ENCODE results near the gene FTO. TPM values are rescaled to one million over a fixed set of nuclear protein-coding genes. Genes with fewer than 3 reads are reported as not detected.

FTO gene
- total RNA-seq, 1 donor from 2014 or later, result 69.5 TPM

DNA sequence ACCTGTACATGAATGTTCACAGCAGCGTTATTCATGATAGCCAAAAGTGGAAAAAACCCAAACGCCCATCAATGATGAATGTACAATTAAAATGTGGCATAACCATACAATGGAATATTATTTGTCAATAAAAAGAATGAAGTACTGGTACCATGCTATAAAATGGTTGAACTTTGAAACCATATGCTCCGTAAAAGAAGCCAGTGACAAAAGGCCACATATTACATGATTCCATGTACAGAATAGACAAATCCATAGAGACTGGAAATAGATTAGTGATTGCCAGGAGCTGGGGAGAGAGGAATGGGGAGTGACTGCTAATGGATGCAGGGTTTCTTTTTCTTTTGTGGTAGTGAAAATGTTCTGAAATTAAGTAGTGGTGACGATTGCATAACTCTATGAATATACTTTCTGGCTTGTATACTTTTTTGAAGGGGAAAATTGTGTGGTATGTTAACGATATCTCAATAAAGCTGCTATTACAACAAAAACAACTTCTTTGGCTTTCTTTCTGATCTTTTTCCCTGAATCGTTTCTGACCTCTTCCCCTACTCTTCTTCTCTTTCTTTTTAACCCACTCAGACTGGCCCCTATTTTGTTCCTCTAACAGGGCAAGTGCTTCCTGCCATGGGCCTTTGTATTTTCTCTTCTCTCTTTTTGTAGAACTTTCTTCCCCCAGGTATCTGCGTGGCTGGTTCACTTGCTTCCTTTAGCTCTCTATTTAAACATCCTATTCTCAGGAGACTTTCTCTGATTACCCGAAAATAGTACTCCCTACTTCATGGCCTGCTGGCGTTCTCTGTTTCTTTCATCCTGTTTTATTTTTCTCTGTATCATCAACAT lies 67.9 kb downstream of the FTO start:
- ATAC-seq (no peak), DNase-seq (ENCODE audit: missing footprints) (no peak)
- intact Hi-C loops (cut with DNase I), result loop anchor here (5.0 to 10.0 kb wide), 4 partner anchors 515 to 1603 kb away; partner anchors contain the start of gene IRX3

DNA sequence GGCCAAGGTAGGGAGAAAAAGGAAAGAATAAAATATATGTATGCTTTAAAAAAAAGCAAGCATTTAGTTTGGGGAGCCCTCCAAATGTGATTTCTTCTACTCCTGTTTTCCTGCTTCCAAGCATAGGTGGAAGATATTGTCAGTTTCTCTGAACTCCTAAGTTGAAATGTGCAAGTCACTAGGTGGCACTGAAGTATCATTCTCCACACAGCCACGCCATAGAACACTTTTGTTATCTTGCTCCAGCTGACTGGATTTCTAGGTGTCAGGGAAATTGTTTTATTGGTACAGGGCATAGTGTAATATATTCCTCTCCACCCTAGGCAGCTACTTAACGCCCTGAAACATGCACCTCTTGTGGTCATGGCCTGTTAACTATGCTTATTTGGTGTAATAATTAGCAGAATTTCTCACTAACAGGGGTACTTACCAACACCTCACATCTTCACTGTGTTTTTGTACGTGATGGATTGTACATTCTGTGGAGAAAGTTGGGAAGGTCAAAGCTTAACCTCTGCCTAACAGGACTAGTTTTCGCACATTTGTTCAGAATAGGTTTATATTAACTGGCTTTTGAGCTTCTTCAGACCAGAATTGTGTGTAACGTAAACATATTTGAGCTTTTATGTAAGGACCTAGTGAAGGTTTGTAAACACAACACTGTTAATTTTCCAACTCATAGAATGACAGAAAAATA lies 69.3 kb downstream of the FTO start:
- intact Hi-C loops (cut with DNase I), result loop anchor here (5.0 to 10.0 kb wide), 4 partner anchors 514 to 1602 kb away; partner anchors contain the start of gene IRX3
- ATAC-seq (peak; percentile 76), DNase-seq (ENCODE audit: missing footprints) (no peak)

GRCh38 chr16:53773881-53774280 lies 69.9 kb downstream of the FTO start:
- intact Hi-C loops (cut with DNase I), result loop anchor here (5.0 to 10.0 kb wide), 4 partner anchors 513 to 1601 kb away; partner anchors contain the start of gene IRX3
- ATAC-seq (no peak), DNase-seq (ENCODE audit: missing footprints) (no peak)

GRCh38 chr16:53775106-53775820 lies 71.3 kb downstream of the FTO start:
- intact Hi-C loops (cut with DNase I), result loop anchor here (10.0 kb wide), 2 partner anchors 1040 to 1600 kb away; no protein-coding TSS in a partner anchor
- no peak for DNase-seq (ENCODE audit: missing footprints)
- no peak for ATAC-seq

GRCh38 chr16:53775821-53776431 lies 72.0 kb downstream of the FTO start:
- intact Hi-C loops (cut with DNase I), result loop anchor here (10.0 kb wide), 2 partner anchors 1039 to 1599 kb away; no protein-coding TSS in a partner anchor
- ATAC-seq (peak; percentile 70), DNase-seq (ENCODE audit: missing footprints) (no peak)

GRCh38 chr16:53779186-53779585 lies 75.2 kb downstream of the FTO start:
- intact Hi-C loops (cut with DNase I), result loop anchor here (10.0 kb wide), 2 partner anchors 1036 to 1596 kb away; no protein-coding TSS in a partner anchor
- ATAC-seq, result no peak
- DNase-seq (ENCODE audit: missing footprints), result no peak

DNA sequence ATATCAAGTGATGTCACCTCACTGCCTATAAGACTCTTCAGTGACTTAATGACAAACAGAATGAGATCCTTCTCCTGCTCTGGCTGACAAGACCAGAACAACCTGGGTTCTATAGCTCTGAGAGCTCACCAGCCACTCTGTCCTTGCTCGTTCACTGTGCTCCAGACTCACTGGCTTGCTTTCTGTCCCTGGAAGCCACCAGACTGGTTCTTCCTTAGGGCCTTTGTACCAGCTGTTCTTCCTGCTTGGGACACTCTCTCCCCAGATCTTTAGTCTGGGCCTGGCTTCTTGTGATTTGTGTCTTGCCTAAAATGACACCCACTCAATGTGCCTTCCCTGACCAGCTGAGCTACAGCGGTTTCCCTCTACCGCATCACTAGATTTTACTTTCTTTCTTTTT lies 76.1 kb downstream of the FTO start:
- ATAC-seq (no peak), DNase-seq (ENCODE audit: missing footprints) (no peak)
- intact Hi-C loops (cut with DNase I), result no loop called here

DNA sequence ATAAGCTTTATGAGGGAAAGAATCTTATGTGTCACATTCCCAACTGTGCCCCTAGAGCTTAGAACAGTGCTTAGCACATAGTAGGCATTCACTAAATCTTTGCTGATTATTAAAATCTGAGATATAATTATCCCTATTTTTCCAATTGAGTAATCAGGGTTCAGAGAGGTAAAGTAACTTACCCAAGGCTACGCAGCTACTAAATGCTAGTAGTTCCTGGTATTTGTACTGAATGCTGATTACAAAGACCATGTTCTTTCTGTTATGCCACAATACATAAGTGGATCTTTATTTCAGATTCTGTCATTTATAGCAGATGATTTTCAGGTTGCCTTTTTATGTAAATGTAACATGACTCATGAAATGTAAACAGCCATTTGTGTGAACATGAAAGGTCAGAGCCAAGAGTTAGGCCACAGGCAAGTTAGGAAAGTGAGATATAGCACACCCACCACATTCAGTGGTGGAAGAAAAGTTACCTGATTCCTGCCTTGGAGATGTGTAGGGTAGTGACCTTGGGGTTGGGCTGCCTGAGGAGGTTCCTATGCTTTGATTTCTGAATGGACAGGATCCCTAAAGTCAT lies 77.2 kb downstream of the FTO start:
- no peak for ATAC-seq
- DNase-seq (ENCODE audit: missing footprints), result no peak
- intact Hi-C loops (cut with DNase I), result no loop called here

- DNase-seq (ENCODE audit: missing footprints), result no peak
- intact Hi-C loops (cut with DNase I), result no loop called here
- ATAC-seq, result no peak
Observed at GRCh38 chr16:53782148-53782547, 78.2 kb downstream of the FTO start.

DNA sequence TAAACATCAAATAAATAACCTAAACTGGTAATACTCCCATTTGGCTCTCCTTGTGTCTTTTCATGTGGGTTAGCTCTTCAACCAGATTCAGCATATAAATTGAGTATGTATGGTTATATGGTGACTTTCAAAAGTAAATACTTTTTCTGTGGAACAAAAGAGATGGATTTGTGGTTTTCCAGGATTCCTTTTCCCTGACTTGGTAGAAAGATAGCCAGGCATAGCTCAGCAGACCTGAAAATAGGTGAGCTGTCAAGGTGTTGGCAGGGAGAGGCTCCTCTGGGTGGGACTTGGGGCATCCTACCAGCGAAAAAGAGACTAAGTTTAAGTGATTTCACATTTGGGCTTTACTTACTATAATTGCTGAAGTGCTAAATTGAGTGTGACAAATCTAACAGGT lies 80.3 kb downstream of the FTO start:
- intact Hi-C loops (cut with DNase I), result no loop called here
- ATAC-seq (no peak), DNase-seq (ENCODE audit: missing footprints) (no peak)

GRCh38 chr16:53785044-53785443 lies 81.1 kb downstream of the FTO start:
- no peak for ATAC-seq
- no peak for DNase-seq (ENCODE audit: missing footprints)
- intact Hi-C loops (cut with DNase I), result no loop called here

- DNase-seq (ENCODE audit: missing footprints), result no peak
- intact Hi-C loops (cut with DNase I), result no loop called here
- no peak for ATAC-seq
Observed at GRCh38 chr16:53785916-53786315, 82.0 kb downstream of the FTO start.

DNA sequence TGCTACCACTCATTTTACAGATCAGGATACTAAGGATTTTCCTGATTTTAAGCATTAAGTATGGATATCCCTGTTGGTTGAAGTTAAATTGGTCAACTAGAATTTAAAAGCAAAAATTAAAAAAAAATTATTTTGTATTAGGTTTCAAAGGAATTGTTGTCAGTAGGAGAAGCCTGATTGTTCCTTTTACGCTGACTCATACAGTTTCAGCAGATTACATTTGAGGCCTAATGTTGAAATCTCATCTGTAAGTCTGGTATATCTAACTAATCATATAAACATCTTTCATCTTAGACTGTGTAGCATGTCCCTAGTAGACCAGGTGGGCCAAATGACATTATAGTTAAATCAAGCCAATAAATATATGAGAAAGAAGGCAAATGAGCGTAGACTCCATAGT lies 83.5 kb downstream of the FTO start:
- intact Hi-C loops (cut with DNase I), result no loop called here
- ATAC-seq (no peak), DNase-seq (ENCODE audit: missing footprints) (no peak)

DNA sequence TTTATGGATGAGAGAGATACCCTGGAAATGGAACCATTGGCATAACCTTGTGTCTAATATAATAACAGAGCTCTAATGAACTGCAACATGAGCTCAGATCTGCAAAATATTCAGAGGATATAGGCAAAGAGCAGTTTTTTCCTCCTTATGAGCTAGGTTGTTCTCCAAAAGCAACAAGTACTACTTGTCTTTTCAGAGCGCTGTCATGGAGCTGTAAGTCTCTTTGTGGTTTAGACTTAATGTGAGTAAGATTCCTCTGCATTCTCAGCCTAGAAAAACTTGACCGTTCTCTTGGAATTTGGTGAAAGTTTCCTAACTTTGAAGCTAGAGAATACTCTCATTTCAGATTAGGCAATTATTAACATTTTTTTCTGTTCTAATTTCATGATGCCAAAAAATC lies 85.2 kb downstream of the FTO start:
- no peak for ATAC-seq
- intact Hi-C loops (cut with DNase I), result no loop called here

GRCh38 chr16:53792161-53792951 lies 88.4 kb downstream of the FTO start:
- no peak for ATAC-seq
- no peak for DNase-seq (ENCODE audit: missing footprints)
- intact Hi-C loops (cut with DNase I), result no loop called here

More for the DNA sequence above, 85.2 kb downstream of the FTO start:
- DNase-seq (ENCODE audit: missing footprints), result no peak

- DNase-seq (ENCODE audit: missing footprints), result no peak
- intact Hi-C loops (cut with DNase I), result no loop called here
- ATAC-seq, result no peak
Observed at GRCh38 chr16:53803451-53803850, 99.5 kb downstream of the FTO start.

DNA sequence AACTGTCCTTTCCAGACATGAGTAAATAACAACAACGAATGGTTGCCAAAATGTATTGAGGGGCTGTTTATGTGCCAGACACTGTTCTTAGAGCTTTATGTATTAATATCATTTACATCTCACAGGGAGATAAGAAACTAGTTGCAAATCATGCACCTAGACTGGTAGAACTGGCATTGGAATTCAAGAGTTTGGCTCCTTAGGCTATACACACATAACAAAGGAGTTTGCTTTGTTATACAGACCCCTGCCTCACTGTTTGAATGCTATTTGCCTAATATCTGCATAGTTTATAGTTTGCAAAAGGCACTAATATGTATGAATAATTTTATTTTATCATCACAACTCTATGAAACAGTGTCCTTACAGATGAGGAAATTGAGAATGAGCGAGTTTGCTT lies 100.0 kb downstream of the FTO start:
- intact Hi-C loops (cut with DNase I), result no loop called here
- DNase-seq (ENCODE audit: missing footprints) (no peak), ATAC-seq (no peak)

DNA sequence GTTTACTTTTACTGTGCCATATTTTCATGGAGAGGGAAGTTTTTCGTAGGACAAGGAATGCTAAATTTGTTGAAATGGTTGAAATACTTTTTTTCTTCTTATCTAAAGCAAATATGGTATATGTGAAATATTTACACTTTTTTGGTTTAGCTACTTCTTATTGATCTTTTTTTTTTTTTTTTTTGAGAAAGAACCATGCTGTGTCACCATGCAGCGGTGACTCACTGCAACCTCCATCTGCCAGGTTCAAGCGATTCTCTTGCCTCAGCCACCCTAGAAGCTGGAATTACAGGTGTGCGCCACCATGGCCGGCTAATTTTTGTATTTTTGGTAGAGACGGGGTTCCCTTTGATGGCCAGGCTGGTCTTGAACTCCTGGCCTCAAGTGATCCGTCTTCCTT lies 100.5 kb downstream of the FTO start:
- intact Hi-C loops (cut with DNase I), result no loop called here
- no peak for DNase-seq (ENCODE audit: missing footprints)
- no peak for ATAC-seq

Data from Right ventricle myocardium inferior (tissue), 1 donor.